Loucy (cell line): ENCODE measurements around the gene C1GALT1C1.

Experiments used
- CTCF ChIP-seq: fragments of 200-600 bp; sonication (generic); conservative IDR thresholded peaks from 2 replicates; pipeline ENCODE4 v1.5.1; 2014; ENCODE audit warnings: mild to moderate bottlenecking, antibody characterized with exemption, low read length
- EZH2phosphoT487 ChIP-seq: fragments of 200-600 bp; IDR thresholded peaks from 2 replicates; pipeline ENCODE4 v1.6.1; 2018; ENCODE audit warnings: antibody characterized with exemption, mild to moderate bottlenecking, moderate library complexity, borderline replicate concordance

GRCh38 chrX:120614816-120615215 lies 15.0 kb downstream of the C1GALT1C1 start:
- TF ChIP-seq CTCF = no peak
- TF ChIP-seq EZH2phosphoT487 = no peak
